Activated naive CD4-positive, alpha-beta T cell treated with Interleukin-2 at 50 U/mL for 16 hours (primary cell): ENCODE data around the gene C3orf85.

ENCODE experiments used
- DNase-seq: peaks from one replicate; pipeline ENCODE4 v3.0.0-alpha.2; 2020

Gene C3orf85

DNA sequence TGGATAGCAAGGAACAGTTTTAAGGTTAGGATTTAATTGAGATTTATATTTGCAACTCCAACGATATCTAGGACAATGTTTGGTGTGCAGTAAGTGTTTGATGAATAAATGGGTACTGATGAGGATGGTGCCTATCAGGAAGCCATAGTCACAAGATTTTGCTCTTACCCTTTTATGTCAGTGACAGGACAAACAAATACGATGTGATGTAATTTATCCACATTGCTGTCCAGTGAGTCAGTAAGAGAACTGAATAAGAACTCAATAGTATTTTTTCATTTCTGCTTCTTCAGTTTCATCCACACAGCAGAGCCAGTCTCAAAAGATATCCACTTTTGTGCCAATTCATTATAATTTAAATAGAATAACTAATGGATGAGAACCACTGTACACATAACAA lies 18.5 kb downstream of the C3orf85 start:
- no peak for DNase-seq

DNA sequence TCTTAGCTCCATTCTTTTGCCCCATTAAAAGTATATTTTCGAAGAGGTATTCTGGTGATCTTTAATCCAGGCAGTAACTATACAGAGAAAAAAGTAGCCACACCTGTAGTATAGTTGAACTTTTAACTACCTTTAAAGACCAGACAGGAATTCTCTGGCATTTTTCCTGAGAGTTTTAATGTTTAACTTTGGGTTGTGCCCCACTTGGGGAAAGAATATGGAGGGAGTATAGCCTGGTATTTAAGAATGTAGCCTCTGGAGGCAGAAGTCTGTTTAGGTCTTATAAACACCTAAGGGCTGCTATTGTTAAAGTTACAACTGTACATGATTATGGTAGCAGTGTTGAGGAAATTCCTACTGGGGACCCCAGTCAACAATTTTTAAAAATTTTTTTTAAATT lies 19.3 kb downstream of the C3orf85 start:
- DNase-seq, result no peak

DNA sequence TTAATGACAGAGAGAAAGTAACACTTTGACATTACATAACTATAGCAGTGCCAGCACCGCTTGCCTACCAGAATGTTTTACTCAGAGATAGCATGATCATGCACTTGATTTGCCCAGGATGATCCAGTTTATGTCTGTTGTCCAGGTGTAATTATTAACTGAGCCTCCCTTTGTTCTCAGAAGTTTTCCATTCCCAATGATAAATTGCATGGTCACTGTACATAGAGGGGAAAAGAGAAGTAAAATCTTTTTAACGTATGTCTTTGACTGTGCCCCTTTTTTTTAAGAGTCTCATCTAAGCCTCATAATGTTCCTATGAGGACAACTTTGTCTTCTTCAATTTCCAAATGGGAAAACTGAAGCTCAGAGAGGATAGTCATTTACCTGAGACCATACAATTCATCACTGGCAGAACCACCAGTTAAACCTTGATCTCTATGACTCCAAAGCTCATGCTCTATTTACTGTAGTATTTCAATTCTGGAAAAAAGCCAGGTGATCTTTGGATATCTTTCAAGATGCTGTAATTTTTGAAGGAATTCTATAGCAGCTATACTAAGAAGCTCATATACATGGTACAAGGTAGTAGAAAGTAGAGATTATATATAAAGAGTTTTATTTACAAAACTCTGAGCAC lies 25.1 kb downstream of the C3orf85 start:
- DNase-seq, result no peak

DNA sequence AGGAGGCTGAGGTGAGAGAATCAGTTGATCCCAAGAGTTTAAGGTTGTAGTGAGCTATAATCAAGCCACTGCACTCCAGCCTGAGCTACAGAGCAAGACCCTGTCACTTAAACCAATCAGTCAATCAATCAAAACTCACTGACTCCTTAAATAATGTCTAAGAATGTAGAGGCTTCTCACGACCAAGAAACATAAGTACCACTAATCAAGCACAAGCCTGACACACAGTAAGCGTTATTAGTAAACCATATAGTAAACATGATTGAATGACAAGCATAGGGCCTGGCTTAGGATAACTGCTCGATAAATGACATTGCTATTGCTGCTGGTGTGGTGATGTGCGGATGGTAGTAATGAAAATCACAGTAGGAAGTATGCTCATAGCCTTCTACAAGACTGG lies 29.4 kb downstream of the C3orf85 start:
- DNase-seq, result no peak

DNA sequence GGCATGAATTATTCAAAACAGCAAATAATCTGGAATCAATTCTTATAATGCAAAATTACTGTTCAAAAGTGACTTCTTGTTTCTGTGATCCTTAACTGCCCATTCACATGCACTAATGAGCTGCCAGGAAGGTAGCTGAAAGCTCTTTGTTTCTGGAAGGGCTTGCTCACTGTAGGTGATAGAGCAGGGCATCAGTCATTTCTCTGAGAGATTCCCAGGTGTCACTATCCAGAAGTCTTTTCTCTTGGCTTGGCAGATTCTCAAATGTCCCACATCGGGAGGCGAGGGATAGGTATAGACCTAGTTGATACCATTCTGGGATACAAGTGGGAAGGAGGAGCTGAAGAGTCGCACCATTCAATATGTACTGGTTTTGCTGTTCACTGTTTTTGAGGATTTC lies 35.0 kb downstream of the C3orf85 start:
- DNase-seq, result no peak

DNA sequence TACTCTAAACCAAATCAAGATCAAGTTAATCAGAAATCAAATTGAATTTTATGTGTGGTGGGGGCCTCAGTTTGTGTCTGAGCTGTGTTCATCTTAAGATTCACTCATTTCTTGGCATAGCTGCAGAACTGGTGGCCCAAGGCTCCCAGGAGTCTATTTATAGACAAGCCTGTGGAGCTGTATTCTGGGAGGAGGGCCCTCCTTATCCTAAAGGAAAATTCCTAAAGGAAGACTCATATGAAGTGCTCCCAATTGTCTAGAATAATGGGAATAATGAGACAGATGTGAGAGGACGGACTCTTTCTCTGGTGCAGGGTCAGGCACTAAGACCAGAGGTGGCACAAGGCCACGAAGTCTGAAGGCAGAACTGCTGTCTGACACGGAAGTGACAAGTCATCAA lies 38.9 kb downstream of the C3orf85 start:
- no peak for DNase-seq

DNA sequence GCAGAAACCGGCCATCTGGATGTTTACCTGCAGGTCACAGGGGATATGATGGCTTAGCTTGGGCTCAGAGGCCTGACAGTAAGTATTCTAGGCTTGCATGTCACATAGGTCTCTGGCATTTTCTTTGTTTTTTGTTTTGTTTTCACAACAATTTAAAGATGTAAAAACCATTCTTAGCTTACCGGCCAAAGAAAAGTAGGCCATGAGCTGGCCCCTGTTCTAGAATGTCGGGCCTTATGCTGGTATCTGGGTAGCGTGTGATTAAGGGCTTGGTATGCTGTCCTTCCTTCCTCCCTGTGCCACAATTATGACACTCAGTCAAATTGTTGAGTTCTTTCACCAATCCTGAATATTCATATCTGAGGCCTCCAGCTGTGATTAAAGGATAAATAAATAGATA lies 40.2 kb downstream of the C3orf85 start:
- DNase-seq, result no peak

DNA sequence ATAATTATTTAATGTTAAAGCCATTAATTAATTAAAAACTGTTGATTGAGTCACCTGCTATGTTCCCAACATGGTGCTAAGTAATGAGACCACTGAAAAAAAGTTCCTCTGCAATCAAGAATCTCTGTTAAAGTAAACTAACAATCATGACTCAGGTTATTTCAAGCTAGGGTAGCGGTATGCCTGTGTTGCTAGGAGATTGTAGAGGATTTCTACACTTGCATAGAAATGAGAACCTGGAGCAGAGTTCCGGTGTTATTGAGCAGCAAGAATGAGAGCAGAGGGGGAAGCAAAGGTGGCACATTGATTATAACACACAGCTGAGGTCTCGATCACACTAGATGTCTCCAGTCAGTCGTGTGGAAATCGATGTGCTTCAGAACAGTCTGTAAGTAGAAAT lies 41.4 kb downstream of the C3orf85 start:
- DNase-seq, result no peak

DNA sequence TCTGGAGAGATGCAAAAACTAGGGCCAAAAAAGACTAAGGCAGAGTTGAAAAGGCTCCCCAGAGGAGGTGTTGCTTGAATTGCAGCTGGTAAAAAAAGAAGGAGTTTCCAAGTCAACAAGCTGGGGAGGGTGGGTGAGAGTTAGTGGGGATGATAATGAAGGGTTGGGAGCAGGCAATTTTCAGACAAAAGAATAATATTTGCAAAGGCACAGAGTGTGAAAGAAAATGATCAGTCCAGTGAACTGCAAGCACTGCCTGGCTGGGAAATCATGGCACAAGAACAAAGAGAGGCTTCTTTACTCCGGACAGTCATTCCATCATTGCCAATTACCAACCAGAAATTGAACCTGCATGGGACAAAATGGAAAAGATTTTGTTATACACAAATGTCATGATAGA lies 42.2 kb downstream of the C3orf85 start:
- no peak for DNase-seq

DNA sequence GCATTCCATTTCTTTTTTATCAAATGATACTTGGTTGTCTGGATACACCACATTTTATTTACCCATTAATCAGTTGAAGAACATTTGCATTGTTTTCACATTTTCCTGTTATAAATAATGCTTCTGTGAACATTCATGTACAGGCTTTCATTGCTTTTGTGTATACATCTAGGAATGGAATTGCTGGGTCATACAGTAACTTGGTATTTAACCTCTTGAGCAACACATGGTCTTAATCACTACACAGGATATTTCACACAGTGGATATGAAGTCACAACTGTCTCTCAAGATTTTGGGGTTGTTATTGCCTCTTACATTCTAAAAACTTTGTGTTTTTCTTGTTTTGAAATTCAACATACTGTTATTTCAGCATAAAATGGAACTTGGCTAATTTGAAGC lies 48.2 kb downstream of the C3orf85 start:
- DNase-seq, result no peak

DNA sequence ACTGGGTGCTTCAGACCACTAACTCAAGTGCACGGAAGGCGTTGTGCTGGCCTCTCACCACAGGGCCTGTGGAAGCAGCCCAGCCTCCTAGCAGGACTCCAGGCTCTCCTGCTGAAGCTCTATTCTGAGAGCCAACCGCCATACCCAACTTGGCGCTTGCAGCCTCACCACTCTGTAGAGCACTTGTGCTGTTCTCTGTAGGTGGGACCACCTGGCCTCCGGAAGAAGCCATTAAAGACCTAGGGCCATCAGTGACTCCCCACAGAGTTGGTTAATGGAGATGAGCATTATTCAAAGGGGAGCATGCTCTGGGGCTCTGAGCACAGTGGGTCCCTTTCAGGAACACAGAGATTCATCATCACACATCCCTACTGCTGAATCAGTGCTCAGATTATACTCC lies 50.9 kb downstream of the C3orf85 start:
- DNase-seq, result no peak

DNA sequence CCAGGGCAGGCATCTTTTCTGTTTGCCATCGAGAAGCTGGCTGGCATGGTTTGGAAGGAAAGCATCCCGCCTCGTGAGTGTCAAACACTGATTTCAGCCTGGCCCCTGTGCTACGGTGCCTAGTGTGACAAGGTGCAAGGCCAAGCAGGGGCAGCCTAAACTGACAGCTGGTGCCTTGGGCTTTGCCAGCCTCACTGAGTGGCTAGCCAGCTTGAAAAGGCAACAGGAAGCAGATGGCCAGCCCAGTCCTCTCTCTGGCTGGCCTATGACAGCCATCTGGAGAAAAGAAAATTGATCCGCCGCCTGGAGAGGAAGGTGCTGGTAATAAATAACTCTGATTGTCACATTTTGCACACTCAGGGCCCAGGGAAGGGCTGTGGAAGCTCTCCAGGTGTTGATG lies 52.2 kb downstream of the C3orf85 start:
- DNase-seq, result no peak

DNA sequence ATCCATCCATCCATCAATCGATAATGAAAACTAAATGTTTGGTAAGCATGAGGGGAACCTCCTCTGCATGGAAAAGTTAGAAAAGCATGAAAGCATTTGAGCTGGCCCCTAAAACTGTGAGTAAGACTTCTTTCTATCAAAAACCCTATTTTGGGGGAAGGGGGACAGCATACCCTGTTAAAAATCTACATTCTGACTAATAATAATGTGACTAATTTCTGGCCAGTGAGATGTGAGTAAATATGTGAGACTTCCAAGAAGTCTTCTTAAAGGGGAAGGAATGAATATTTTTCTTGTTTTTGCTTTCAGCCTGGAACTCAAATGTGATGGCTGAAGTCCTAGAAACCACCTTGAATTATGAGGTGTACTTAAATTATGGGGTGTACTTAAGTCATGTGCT lies 54.9 kb downstream of the C3orf85 start:
- no peak for DNase-seq

DNA sequence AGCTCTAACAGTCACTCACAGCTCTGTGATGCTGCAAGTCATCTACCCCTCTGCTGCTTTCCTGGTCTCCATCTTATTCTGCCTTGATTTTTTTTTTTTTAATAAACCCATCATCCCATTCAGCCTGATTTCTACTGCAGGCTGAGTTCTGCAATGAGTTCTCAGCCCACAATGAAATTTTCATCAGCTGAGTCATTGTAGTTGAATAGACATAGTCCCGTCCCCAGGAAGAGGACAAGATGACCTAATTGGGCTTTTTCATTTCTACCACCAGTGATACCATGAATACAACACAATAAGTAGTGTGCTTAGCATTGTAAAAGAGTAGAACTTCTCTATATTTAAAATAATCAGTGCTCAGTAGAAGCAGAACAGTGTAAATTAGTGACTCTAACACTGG lies 59.3 kb downstream of the C3orf85 start:
- DNase-seq, result no peak
